Measurements from ENCODE around the gene CACNG3.

The CACNG3 gene

DNA sequence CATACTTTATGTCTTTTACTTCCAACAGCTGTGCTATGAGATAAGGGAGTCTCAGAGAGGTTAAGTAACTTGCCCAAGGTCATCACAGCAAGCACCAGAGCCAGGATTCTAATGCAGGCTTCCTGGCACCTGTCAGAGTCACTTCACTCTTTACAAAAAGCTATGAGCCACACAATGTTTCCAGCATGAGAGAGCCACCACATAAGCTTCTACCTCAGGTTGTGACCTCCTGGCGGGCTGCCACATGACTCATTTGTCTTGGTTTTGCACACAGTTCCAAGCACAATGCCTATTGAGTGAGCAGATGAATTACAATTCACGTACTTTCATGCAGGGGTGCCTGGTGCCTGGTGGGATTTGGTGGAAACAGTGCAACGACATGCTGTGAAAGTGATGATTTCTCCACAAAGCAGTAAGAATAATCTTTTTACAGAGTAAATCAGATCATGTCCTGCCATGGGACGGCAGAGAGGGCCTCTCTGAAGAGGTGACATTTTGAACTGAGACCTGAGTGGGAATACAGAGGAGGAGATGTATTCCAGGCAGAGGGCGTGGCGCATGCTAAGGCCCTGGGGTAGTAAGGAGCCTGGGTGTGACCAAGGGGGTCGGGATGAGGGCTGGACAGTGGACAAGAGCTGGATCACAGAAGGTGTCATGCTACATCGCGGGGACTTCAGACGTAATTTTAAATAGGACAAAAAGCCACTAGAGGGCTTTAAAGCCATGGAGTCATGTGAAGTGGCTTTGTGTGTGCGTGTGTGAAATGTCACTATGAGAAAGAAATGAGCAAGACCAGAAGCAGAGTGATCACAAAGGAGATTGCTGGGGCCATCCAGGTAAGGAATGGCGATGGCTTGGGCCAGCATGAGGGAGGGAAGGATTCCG is 53.4 kb downstream of the CACNG3 start:
- no peak for TF ChIP-seq Cebpa-rat (IDR thresholded peaks at IDR 0.05)
- no peak overlapping the region for H3K4me2 ChIP-seq

DNA sequence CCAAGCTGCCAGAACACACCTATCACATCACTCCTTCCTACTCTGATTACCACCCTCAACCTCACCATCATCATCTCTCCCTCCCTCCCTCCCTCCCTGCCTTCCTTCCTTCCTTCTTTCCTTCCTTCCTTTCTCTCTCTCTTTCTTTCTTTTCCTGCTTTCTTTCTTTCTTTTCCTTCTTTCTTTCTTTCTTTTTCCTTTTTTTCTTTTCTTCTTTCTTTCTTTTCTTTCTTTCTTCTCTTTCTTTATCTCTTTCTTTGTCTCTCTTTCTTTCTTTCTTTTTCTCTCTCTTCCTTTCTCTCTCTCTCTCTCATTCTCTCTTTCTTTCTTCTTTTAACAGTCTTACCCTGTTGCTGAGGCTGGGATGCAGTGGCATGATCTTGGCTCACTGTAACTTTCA is 59.2 kb downstream of the CACNG3 start:
- Histone ChIP-seq H3K9ac (no peak overlapping the region), H3K4me1 (peaks cover 0 to 14% (median 6%) of the 10 kb centered on the region in 10 experiments; a peak in 6 of 20 replicates), H3K27me3 (no peaks in the 10 kb centered on the region), H4K20me1 (no peaks in the 10 kb centered on the region), H3K4me2 (no peak overlapping the region), H3K27ac (no peak overlapping the region), H3K36me3 (no peaks in the 10 kb centered on the region), H3K4me3 (no peak overlapping the region), H3K9me3 (replicated peaks in 1 of 11) (no peaks in the 10 kb centered on the region)
- TF ChIP-seq Cebpa-rat (IDR thresholded peaks at IDR 0.05) = no peak

More for the DNA sequence above, 53.4 kb downstream of the CACNG3 start:
- Histone ChIP-seq H3K9me3 (replicated peaks in 1 of 11) (no peaks in the 10 kb centered on the region), H3K9ac (no peak overlapping the region), H3K27me3 (no peaks in the 10 kb centered on the region), H3K4me3 (no peak overlapping the region), H3K27ac (no peak overlapping the region), H4K20me1 (no peaks in the 10 kb centered on the region; a peak in 1 of 22 replicates), H3K36me3 (no peaks in the 10 kb centered on the region), H3K4me1 (peaks cover 0 to 14% (median 6%) of the 10 kb centered on the region in 10 experiments; a peak in 6 of 20 replicates)

DNA sequence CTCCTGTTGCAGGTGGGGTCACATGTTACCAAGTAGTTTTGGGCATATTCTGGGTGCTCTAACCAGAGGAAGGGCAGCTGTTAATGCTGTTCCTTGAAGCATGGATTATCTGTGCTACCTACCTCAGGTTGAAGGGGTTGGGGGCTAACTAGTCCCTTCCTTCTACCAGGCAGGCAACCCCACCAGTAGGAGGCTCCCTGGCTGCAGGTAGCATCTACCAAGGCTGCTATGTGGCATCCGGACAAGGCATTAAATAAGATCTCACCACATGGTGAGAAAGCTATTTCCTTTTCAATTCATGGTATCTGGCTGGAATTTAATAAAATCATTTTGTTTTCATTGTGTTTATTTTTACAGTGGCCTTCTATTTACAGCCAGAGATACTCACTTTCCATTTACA is 62.5 kb downstream of the CACNG3 start:
- Histone ChIP-seq H3K9me3 (replicated peaks in 1 of 11) (no peaks in the 10 kb centered on the region), H3K4me3 (no peak overlapping the region), H3K4me1 (no peaks in the 10 kb centered on the region), H3K36me3 (no peaks in the 10 kb centered on the region), H3K27ac (no peak overlapping the region), H3K9ac (no peak overlapping the region), H3K4me2 (no peak overlapping the region), H3K27me3 (no peaks in the 10 kb centered on the region), H4K20me1 (no peaks in the 10 kb centered on the region)
- no peak for TF ChIP-seq Cebpa-rat (IDR thresholded peaks at IDR 0.05)

DNA sequence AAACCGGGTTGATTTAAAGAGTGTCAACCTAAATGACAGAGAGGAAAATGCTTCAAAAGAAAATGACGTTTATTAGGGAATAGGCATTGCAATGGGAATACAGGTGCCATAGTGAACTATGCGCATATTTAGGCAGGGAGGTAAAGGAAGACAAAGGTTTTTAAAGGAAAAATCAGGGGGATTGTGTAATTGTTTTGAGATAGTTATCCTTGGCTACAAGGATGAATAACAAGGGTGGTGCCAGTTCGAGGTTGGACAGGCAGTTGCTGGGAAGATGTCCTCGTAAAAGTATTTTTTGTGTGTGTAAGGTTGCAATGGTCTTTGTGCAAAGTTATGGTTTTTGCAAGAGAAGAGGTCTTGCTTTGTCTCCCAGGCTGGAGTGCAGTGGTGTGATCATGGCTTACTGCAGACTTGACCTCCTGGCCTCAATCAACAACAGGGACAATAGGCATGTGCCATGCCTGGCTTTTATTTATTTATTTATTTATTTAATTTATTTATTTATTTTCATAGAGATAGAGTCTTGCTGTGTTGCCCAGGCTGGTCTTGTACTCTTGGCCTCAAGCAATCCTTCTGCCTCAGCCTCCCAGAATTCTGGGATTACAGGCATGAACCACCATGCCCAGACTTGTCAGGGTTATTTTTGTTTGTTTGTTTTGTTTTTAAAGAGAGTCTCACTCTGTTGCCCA is 63.1 kb downstream of the CACNG3 start:
- TF ChIP-seq Cebpa-rat (IDR thresholded peaks at IDR 0.05) = no peak
- Histone ChIP-seq H3K4me3 (no peak overlapping the region), H3K9ac (no peak overlapping the region), H3K36me3 (no peaks in the 10 kb centered on the region), H3K27me3 (no peaks in the 10 kb centered on the region), H3K27ac (no peak overlapping the region), H3K4me2 (no peak overlapping the region), H3K4me1 (no peaks in the 10 kb centered on the region), H4K20me1 (no peaks in the 10 kb centered on the region), H3K9me3 (replicated peaks in 1 of 11) (no peaks in the 10 kb centered on the region)

DNA sequence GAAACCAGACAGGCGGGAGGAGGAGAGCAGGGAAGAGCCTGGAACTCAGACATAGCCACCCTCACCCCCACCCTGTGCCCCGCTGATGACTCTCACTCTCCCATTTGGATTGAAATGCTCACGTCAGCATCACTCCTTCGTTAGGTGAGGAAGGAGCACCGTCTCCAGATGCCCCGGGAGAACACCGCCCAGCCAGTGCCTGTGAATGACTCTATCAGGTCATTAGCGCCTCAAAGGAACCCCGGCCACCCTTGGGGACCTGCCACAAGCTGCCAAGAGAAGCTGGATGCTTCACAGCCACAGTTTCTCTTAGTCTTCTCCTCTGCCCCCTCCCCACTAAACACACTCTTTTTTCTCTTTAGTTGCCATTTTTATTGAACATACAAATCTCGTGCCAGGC is 66.0 kb downstream of the CACNG3 start:
- no peaks in the 10 kb centered on the region for H4K20me1 ChIP-seq
- no peaks in the 10 kb centered on the region for H3K4me1 ChIP-seq
- H3K36me3 ChIP-seq = no peaks in the 10 kb centered on the region
- TF ChIP-seq Cebpa-rat (IDR thresholded peaks at IDR 0.05) = no peak
- no peaks in the 10 kb centered on the region for H3K27me3 ChIP-seq
- no peak overlapping the region for H3K4me2 ChIP-seq
- H3K9ac ChIP-seq = no peak overlapping the region
- no peak overlapping the region for H3K4me3 ChIP-seq
- H3K27ac ChIP-seq = no peak overlapping the region
- H3K9me3 ChIP-seq (replicated peaks in 1 of 11) = no peaks in the 10 kb centered on the region

DNA sequence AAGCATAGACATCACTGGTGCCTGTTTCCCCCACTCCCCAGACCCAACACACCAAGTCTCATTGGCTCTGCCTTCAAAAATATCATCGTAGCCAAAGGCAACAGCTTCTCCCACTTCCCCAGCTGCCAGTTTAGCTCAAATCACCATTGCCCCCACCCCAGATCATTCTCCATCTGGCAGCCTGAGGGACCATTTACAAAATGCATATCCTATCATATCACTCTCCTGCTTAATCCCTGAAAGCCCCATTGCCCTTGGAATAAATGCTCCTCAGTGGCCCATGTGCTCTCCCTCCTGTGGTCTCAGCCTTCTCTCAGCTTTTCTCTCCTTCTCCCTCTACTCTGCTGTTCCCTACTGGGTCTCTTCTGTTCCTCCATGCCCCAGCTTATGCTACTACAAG is 68.3 kb downstream of the CACNG3 start:
- Histone ChIP-seq H3K27ac (no peak overlapping the region), H3K9me3 (replicated peaks in 1 of 11) (no peaks in the 10 kb centered on the region), H3K4me1 (no peaks in the 10 kb centered on the region), H4K20me1 (no peaks in the 10 kb centered on the region), H3K36me3 (no peaks in the 10 kb centered on the region), H3K9ac (no peak overlapping the region), H3K4me2 (no peak overlapping the region), H3K27me3 (no peaks in the 10 kb centered on the region), H3K4me3 (no peak overlapping the region)
- no peak for TF ChIP-seq Cebpa-rat (IDR thresholded peaks at IDR 0.05)

DNA sequence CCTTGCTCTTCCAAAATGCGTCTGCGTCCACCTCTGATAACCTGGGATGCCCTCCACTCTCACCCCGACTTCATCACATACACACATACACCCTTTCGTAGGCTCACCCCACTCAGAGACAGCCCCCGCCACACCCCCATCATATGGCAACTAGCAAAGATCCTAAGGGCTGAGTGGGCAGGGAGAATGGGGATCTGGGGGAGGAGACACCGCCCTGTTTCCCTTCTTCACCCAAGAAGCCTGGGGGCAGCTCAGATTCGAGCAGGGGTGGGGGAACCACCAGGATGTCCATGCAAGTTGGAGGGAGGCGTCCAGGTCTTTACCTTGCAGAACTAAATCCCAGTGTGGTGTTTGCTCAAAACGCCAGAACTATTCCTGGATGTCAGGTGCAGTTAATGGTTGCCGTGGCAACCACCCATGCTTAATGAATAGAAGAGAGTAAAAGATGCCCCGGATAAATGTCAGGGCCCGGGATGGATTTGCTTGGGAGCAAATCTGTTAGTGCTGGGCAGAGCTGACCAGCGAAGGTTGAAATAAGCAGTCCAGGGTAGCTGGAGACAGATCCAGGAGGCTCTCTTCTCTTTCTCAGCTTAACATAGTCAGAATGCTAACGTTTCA is 72.8 kb downstream of the CACNG3 start:
- no peak overlapping the region for H3K27ac ChIP-seq

DNA sequence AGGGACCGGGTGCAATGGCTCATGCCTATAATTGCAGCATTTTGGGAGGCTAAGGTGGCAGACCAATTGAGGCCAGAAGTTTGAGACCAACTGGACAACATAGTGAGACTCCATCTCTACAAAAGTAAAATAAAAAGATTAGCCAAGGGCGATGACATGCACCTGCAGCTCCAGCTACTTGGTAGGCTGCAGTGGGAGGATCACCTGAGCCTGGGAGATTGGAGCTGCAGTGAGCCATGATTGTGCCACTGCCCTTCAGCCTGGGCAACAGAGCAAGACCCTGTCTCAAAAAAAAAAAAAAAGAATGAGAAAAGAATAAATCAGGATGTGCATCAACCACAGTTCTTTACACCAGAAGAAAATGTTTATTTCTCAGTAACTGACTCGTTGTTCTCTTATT is 76.0 kb downstream of the CACNG3 start:
- Histone ChIP-seq H3K36me3 (no peaks in the 10 kb centered on the region), H3K9ac (no peak overlapping the region), H3K4me3 (no peak overlapping the region), H3K27ac (no peak overlapping the region), H3K9me3 (replicated peaks in 1 of 11) (peaks cover 0 to 11% (median 9%) of the 10 kb centered on the region in 11 experiments; a peak in 11 of 22 replicates), H3K4me1 (no peaks in the 10 kb centered on the region), H3K27me3 (no peaks in the 10 kb centered on the region), H3K4me2 (no peak overlapping the region), H4K20me1 (no peaks in the 10 kb centered on the region)
- TF ChIP-seq Cebpa-rat (IDR thresholded peaks at IDR 0.05) = no peak

More for the DNA sequence above, 72.8 kb downstream of the CACNG3 start:
- Histone ChIP-seq H3K27me3 (no peaks in the 10 kb centered on the region), H4K20me1 (no peaks in the 10 kb centered on the region), H3K36me3 (no peaks in the 10 kb centered on the region), H3K9me3 (replicated peaks in 1 of 11) (no peaks in the 10 kb centered on the region), H3K4me1 (no peaks in the 10 kb centered on the region), H3K4me2 (no peak overlapping the region), H3K4me3 (no peak overlapping the region), H3K9ac (no peak overlapping the region)
- no peak for TF ChIP-seq Cebpa-rat (IDR thresholded peaks at IDR 0.05)

DNA sequence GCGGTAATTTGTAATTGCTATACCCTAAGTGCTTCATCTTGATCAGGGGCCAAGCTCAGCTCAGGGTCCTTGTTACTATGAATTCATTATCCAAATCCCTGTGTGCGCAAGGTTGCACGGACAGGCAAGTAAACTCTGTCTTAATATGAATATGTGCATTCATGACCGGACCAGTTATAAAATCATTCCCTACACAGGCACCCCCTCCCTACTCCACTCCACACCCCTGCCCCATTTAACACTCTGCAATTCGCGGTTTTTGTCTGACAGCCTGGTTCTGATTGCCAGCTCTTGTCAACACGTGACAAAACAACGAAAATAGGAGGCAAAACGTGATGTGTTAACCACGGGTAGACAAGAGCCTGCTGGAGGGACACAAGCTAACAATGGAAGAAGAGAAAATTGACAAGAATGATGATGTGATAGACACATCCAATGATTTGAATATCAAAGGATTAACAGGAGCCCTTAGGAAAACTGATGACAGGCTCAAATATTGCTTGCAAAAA is 76.5 kb downstream of the CACNG3 start:
- Histone ChIP-seq H3K27me3 (no peaks in the 10 kb centered on the region), H3K9me3 (replicated peaks in 1 of 11) (peaks cover 0 to 12% (median 9%) of the 10 kb centered on the region in 11 experiments; a peak in 11 of 22 replicates), H3K4me3 (no peak overlapping the region), H3K9ac (no peak overlapping the region), H4K20me1 (no peaks in the 10 kb centered on the region), H3K36me3 (no peaks in the 10 kb centered on the region), H3K27ac (no peak overlapping the region), H3K4me1 (no peaks in the 10 kb centered on the region), H3K4me2 (no peak overlapping the region)
- no peak for TF ChIP-seq Cebpa-rat (IDR thresholded peaks at IDR 0.05)
